ENCODE measurements around the gene NIPBL.

DNA sequence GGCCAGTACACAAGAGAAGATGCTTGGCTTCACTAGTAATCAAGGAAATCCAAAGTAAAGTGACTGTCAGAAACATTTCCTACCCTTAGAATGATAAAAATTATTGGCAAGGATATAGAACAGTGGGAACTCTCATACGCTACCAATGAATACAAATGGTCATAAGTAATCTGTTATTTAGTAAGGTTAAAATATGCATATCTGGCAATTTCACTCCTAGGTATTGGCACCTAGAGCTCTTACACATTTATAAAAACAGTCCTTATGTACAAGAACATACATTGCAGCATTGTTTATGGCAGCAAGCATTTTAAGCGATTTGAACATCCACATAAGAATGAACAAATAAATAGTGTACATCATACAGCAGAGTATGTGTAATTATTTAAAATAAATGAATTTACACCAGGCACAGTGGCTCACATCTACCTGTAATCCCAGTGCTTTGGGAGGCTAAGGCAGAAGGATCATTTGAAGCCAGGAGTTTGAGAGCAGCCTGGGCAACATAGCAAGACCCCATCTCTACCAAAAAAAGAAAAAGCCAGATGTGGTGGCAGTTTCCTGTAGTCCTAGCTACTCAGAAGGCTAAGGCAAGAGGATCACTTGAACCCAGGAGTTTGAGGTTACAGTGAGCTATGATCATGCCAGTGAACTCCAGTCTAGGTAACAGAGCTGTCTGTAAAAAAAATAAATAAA is 93.3 kb downstream of the NIPBL start:
- TF ChIP-seq, protein P1, sequence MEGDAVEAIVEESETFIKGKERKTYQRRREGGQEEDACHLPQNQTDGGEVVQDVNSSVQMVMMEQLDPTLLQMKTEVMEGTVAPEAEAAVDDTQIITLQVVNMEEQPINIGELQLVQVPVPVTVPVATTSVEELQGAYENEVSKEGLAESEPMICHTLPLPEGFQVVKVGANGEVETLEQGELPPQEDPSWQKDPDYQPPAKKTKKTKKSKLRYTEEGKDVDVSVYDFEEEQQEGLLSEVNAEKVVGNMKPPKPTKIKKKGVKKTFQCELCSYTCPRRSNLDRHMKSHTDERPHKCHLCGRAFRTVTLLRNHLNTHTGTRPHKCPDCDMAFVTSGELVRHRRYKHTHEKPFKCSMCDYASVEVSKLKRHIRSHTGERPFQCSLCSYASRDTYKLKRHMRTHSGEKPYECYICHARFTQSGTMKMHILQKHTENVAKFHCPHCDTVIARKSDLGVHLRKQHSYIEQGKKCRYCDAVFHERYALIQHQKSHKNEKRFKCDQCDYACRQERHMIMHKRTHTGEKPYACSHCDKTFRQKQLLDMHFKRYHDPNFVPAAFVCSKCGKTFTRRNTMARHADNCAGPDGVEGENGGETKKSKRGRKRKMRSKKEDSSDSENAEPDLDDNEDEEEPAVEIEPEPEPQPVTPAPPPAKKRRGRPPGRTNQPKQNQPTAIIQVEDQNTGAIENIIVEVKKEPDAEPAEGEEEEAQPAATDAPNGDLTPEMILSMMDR (IDR thresholded peaks at IDR 0.05; ENCODE audit: low read length) = no peak
- TF ChIP-seq EZH2 (IDR thresholded peaks at IDR 0.05; ENCODE audit: borderline replicate concordance, low read length) = no peak
